KMS-11 (cell line): Measurements from ENCODE around the gene SCN4A.

Experiments
- H2AFZ ChIP-seq: fragments of 200-600 bp; sonication (generic); 2 replicates; pipeline ENCODE4 v1.6.1; 2016; ENCODE audit warnings: antibody characterized with exemption, mixed run types, low read depth
- H3K27ac ChIP-seq: fragments of 200-600 bp; sonication (generic); 2 replicates; pipeline ENCODE4 v1.6.1; 2016; ENCODE audit warnings: mild to moderate bottlenecking, mixed run types
- H3K27me3 ChIP-seq: fragments of 200-600 bp; sonication (generic); 2 replicates; pipeline ENCODE4 v1.6.1; 2017; ENCODE audit warnings: mild to moderate bottlenecking, low read depth, mixed run types, moderate library complexity; ENCODE audit not compliant: insufficient read depth
- H3K36me3 ChIP-seq: fragments of 200-600 bp; sonication (generic); 2 replicates; pipeline ENCODE4 v1.6.1; 2017; ENCODE audit warnings: mild to moderate bottlenecking, mixed run types; ENCODE audit not compliant: insufficient read depth
- H3K4me1 ChIP-seq: fragments of 200-600 bp; sonication (generic); 2 replicates; pipeline ENCODE4 v1.6.1; 2016; ENCODE audit warnings: mild to moderate bottlenecking, low read depth, mixed run types; ENCODE audit not compliant: poor library complexity, severe bottlenecking
- H3K4me2 ChIP-seq: fragments of 200-600 bp; sonication (generic); 2 replicates; pipeline ENCODE4 v1.7.0; 2016; ENCODE audit warnings: mild to moderate bottlenecking, mixed run types
- H3K4me3 ChIP-seq: fragments of 200-600 bp; sonication (generic); IDR thresholded peaks from 2 replicates; pipeline ENCODE4 v1.6.1; 2017; ENCODE audit warnings: low read depth, low read length, mixed read lengths; ENCODE audit not compliant: insufficient read depth
- H3K79me2 ChIP-seq: fragments of 200-600 bp; sonication (generic); 2 replicates; pipeline ENCODE4 v1.6.1; 2016; ENCODE audit warnings: low read depth, mixed run types; ENCODE audit not compliant: insufficient read depth
- H3K9ac ChIP-seq: fragments of 200-600 bp; sonication (generic); 2 replicates; pipeline ENCODE4 v1.6.1; 2016; ENCODE audit warnings: mild to moderate bottlenecking, mixed run types
- H4K20me1 ChIP-seq: fragments of 200-600 bp; sonication (generic); 2 replicates; pipeline ENCODE4 v1.6.1; 2016; ENCODE audit warnings: mild to moderate bottlenecking, mixed run types; ENCODE audit not compliant: insufficient read depth
- TF ChIP-seq, protein P1 (sequence below): fragments of 200-600 bp; sonication (generic); conservative IDR thresholded peaks from 2 replicates; pipeline ENCODE4 v1.6.1; 2017; ENCODE audit warnings: low read depth, mild to moderate bottlenecking, antibody characterized with exemption, low read length, moderate library complexity, mixed read lengths

The SCN4A gene

DNA sequence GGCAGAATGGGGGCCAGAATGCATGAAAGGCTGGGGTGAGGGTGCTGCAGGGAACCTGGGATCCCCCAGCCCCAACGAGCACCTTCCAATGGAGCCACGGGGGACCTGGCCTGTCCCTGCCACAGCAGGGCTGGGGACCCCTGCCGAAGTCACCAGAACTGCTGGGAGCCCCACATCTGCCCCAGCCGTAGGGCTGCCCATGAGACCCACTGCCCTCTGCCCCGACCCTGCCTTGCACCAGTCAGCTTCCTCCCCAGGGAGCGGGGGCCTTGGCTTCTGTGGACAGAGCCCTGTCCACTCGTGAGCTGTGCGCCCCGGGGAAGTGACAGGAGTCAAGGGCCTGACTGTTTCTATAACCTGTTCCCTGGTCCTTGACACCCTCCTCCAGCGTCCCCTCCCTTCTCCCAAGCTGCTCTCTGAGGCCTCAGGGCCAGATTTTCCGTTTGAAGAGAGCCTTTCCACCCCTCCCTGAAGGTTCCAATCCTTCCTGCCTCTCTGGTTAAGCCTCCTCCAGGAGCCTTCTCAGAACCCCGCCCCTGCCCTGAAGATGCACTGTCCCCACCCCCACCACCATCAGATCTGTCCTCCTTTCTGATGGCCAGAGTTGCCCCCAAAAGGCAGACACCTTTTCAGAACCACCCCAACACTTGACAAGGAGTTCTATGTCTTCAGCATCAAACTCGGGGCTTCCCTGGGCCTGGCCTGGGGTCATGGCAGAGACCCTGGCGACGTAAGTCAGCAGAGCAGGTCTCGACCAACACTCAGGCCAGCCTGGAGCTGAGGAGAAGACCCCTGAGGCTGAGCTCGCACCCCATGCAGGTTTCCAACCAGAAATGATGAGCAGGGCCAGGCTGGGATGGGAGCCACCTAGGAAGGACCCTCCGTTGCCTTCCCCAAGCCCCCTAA, 14.8 kb upstream of the SCN4A start:
- Histone ChIP-seq H4K20me1 (no peaks in the 10 kb centered on the region), H3K4me3 (no peak overlapping the region), H2AFZ (peak overlapping the region; percentile 54), H3K4me1 (peaks cover 16% of the 10 kb centered on the region), H3K27ac (no peak overlapping the region), H3K79me2 (no peaks in the 10 kb centered on the region), H3K27me3 (peaks cover 12% of the 10 kb centered on the region), H3K36me3 (no peaks in the 10 kb centered on the region), H3K4me2 (peak overlapping the region; percentile 66), H3K9ac (0 out of 2 replicates have a peak overlapping the region, but pooled peaks have one; percentile 15)
- TF ChIP-seq, protein P1, sequence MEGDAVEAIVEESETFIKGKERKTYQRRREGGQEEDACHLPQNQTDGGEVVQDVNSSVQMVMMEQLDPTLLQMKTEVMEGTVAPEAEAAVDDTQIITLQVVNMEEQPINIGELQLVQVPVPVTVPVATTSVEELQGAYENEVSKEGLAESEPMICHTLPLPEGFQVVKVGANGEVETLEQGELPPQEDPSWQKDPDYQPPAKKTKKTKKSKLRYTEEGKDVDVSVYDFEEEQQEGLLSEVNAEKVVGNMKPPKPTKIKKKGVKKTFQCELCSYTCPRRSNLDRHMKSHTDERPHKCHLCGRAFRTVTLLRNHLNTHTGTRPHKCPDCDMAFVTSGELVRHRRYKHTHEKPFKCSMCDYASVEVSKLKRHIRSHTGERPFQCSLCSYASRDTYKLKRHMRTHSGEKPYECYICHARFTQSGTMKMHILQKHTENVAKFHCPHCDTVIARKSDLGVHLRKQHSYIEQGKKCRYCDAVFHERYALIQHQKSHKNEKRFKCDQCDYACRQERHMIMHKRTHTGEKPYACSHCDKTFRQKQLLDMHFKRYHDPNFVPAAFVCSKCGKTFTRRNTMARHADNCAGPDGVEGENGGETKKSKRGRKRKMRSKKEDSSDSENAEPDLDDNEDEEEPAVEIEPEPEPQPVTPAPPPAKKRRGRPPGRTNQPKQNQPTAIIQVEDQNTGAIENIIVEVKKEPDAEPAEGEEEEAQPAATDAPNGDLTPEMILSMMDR = no peak

DNA sequence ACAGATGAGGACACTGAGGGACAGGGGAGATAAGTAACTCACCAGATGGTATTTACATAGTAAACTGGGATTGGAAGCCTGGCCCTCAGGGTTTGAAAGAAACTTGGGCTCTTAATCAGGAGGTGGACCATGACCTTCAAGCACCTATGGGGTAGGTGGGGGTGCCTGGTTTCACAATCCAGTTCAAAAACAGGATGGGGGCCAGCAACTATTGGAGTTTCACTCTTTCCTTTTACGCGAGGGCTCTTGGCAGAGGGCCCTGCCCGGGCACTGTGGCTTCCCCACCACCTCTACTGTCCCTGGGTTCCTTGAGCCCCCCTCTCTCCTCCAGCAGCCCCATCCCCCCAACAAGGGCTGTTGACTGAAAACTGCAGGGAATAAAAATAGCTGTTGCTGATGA, 14.1 kb upstream of the SCN4A start:
- peak overlapping the region; percentile 66 for H3K4me2 ChIP-seq
- no peak overlapping the region for H3K4me3 ChIP-seq
- H4K20me1 ChIP-seq = no peaks in the 10 kb centered on the region
- H2AFZ ChIP-seq = peak overlapping the region; percentile 54
- H3K9ac ChIP-seq = 0 out of 2 replicates have a peak overlapping the region, but pooled peaks have one; percentile 15
- H3K79me2 ChIP-seq = no peaks in the 10 kb centered on the region
- no peaks in the 10 kb centered on the region for H3K36me3 ChIP-seq
- peaks cover 6% of the 10 kb centered on the region for H3K27me3 ChIP-seq
- TF ChIP-seq, protein P1 = no peak
- peaks cover 16% of the 10 kb centered on the region for H3K4me1 ChIP-seq
- no peak overlapping the region for H3K27ac ChIP-seq

DNA sequence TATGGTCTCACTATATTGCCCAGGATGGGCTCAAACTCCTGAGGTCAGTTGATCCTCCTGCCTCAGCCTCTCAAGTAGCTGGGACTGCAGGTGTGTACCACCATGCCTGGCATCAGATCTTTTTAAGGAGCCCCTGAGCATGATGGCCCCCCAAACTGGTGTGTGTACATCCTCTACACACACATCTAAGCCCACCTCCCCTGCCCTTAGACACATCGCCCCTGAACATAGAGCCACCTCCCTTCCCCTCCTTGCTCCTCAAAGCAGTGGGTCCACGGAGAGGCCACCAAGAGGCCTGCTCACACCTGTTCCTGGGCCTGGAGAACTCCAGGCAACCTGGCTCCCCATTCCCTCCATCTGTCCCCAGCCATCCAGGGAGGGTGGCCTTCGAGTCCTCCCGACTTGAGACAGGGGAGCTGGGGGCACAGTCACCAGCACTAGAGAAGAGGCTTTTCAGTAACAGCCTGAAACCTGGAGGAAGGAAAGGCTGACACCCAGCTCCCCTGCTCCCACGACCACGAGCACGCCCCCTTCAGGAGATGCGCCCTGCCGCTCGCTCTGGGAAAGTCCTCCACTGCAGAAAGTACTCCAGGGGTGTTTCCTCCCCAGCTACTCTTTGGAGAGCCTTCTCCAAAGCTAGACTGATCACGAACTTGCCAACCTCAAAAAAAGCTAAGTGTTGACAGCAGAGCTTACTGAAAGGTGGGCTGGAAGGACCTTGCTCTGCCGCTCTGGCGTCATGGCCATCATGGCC, 12.8 kb upstream of the SCN4A start:
- no peak overlapping the region for H3K4me3 ChIP-seq
- no peaks in the 10 kb centered on the region for H4K20me1 ChIP-seq
- H3K4me2 ChIP-seq = no peak overlapping the region
- TF ChIP-seq, protein P1 = no peak
- H3K36me3 ChIP-seq = no peaks in the 10 kb centered on the region
- no peak overlapping the region for H2AFZ ChIP-seq
- peaks cover 16% of the 10 kb centered on the region for H3K4me1 ChIP-seq
- H3K79me2 ChIP-seq = no peaks in the 10 kb centered on the region
- no peaks in the 10 kb centered on the region; the same call in 1 of the 2 replicates for H3K27me3 ChIP-seq
- no peak overlapping the region for H3K27ac ChIP-seq
- no peak overlapping the region for H3K9ac ChIP-seq

DNA sequence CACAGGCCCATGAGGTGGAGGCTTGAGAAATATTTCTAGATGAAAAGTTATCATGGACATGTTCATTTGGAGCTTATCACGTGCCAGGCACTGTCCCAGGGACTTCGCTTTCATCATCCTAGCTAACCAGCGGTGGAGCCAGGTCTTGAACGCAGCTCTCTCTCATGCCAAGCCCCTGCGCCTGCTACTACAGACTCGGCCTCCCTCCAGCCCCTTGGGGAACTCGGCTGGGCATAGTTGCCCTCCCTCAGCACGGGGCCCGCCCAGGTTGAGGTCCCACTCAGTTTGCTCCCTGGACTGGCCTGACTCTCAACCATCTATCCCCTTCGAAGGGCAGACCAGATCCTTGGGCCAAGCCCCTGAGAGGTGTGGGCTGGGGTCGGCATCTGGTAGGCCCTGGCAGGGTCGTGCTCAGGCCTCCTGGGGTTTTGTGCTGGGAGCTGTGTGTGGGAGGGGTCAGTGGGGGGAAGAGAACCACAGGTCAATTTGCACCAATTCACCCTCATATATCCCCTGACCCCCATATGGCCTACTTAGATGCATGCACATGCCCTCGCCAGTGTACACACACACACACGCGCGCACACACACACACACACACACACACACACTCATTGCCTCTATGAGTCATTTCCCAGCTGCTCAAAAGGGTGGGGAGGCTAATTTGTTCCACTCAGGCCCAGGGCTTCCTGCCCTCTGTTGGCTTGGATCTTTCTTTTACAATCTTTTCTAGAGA, 12.1 kb upstream of the SCN4A start:
- H3K27ac ChIP-seq = no peak overlapping the region
- H3K9ac ChIP-seq = no peak overlapping the region
- peaks cover 16% of the 10 kb centered on the region for H3K4me1 ChIP-seq
- no peak overlapping the region for H3K4me2 ChIP-seq
- no peak overlapping the region for H2AFZ ChIP-seq
- TF ChIP-seq, protein P1 = no peak
- H3K79me2 ChIP-seq = no peaks in the 10 kb centered on the region
- H4K20me1 ChIP-seq = no peaks in the 10 kb centered on the region
- no peaks in the 10 kb centered on the region for H3K27me3 ChIP-seq
- H3K36me3 ChIP-seq = no peaks in the 10 kb centered on the region
- no peak overlapping the region for H3K4me3 ChIP-seq
